Smooth muscle cell (in vitro differentiated cells): ENCODE measurements around the gene SOAT2. TPM values are rescaled to one million over a fixed set of nuclear protein-coding genes. Genes with fewer than 3 reads are reported as not detected.
A peak's percentile ranks its signal among the peaks of the same experiment; 100 is the strongest.

Source experiments
- DNase-seq: peaks from one replicate; lab custom pipeline; 2025; ENCODE audit not compliant: unreplicated experiment; lab: John Stamatoyannopoulos, UW
- H2AFZ ChIP-seq: fragments of 200-600 bp; sonication (generic); 2 replicates; pipeline ENCODE4 v1.6.0; 2016; ENCODE audit warnings: antibody characterized with exemption, low read depth, mild to moderate bottlenecking
- H3F3A ChIP-seq: fragments of 200-600 bp; sonication (generic); 2 replicates; pipeline ENCODE4 v1.6.0; 2017; ENCODE audit warnings: antibody characterized with exemption, low read depth
- H3K27ac ChIP-seq: fragments of 200-600 bp; sonication (generic); 2 replicates; pipeline ENCODE4 v1.5.1; 2016; ENCODE audit warnings: low read depth, mild to moderate bottlenecking
- H3K27me3 ChIP-seq: fragments of 200-600 bp; sonication (generic); 2 replicates; pipeline ENCODE4 v1.6.1; 2016; ENCODE audit warnings: low read depth, mild to moderate bottlenecking
- H3K36me3 ChIP-seq: fragments of 200-600 bp; sonication (generic); 2 replicates; pipeline ENCODE4 v1.5.1; 2016; ENCODE audit warnings: low read depth
- H3K4me1 ChIP-seq: fragments of 200-600 bp; sonication (generic); 2 replicates; pipeline ENCODE4 v1.5.1; 2016; ENCODE audit warnings: low read depth
- H3K4me2 ChIP-seq: fragments of 200-600 bp; sonication (generic); 2 replicates; pipeline ENCODE4 v1.6.0; 2016; ENCODE audit warnings: mild to moderate bottlenecking
- H3K4me3 ChIP-seq: fragments of 200-600 bp; sonication (generic); 2 replicates; pipeline ENCODE4 v1.5.1; 2016; ENCODE audit warnings: mild to moderate bottlenecking
- H3K79me2 ChIP-seq: fragments of 200-600 bp; sonication (generic); 2 replicates; pipeline ENCODE4 v1.6.0; 2016; ENCODE audit warnings: low read depth, mild to moderate bottlenecking
- H3K9ac ChIP-seq: fragments of 200-600 bp; sonication (generic); 2 replicates; pipeline ENCODE4 v1.6.0; 2016; ENCODE audit warnings: low read depth
- H3K9me3 ChIP-seq: fragments of 200-600 bp; sonication (generic); replicated peaks from 2 replicates; pipeline ENCODE4 v1.5.1; 2016; ENCODE audit warnings: low read depth
- H4K20me1 ChIP-seq: fragments of 200-600 bp; sonication (generic); 2 replicates; pipeline ENCODE4 v1.6.0; 2016; ENCODE audit warnings: low read depth
- CTCF ChIP-seq: fragments of 200-600 bp; sonication (generic); IDR thresholded peaks from 2 replicates; pipeline ENCODE4 v1.5.1; 2017; ENCODE audit warnings: borderline replicate concordance, mild to moderate bottlenecking, antibody characterized with exemption; ENCODE audit not compliant: insufficient read depth, poor library complexity, severe bottlenecking
- WGBS: methylation state at CpG from one replicate; pipeline ENCODE4 v1.1.7; 2016; ENCODE audit warnings: low lambda C conversion rate; 5-methylcytosine and 5-hydroxymethylcytosine counted together
- polyA plus RNA-seq: library from polyadenylated mRNA; unstranded; fragments of >200 nt; fragmentation: Nextera tagmentation; extraction: Ambion mirVana; gene quantifications from 2 replicates; pipeline ENCODE4 v1.2.1, GENCODE V29; 2016
- total RNA-seq: library from RNA; depleted of rRNA; stranded (reverse); fragments of >200 nt; gene quantifications from 2 replicates; pipeline ENCODE4 v1.2.3, GENCODE V29; 2014

The SOAT2 gene
- total and polyA plus RNA-seq, 2 experiments from 2014 or later = not detected

- Histone ChIP-seq H3K9me3 (no peaks in the 10 kb centered on the region), H3K4me1 (peaks cover 3% of the 10 kb centered on the region), H4K20me1 (no peaks in the 10 kb centered on the region), H3K36me3 (no peaks in the 10 kb centered on the region), H2AFZ (no peak overlapping the region), H3K27ac (no peak overlapping the region), H3K9ac (no peak overlapping the region), H3K4me3 (no peak overlapping the region), H3K79me2 (no peaks in the 10 kb centered on the region), H3F3A (no peaks in the 10 kb centered on the region), H3K4me2 (no peak overlapping the region), H3K27me3 (no peaks in the 10 kb centered on the region)
- no peak for TF ChIP-seq CTCF
- WGBS = 90% methylated on average over 8 of the region's 8 CpGs
- no peak for DNase-seq
Observed at GRCh38 chr12:53170215-53170614, 66.9 kb downstream of the SOAT2 start.

DNA sequence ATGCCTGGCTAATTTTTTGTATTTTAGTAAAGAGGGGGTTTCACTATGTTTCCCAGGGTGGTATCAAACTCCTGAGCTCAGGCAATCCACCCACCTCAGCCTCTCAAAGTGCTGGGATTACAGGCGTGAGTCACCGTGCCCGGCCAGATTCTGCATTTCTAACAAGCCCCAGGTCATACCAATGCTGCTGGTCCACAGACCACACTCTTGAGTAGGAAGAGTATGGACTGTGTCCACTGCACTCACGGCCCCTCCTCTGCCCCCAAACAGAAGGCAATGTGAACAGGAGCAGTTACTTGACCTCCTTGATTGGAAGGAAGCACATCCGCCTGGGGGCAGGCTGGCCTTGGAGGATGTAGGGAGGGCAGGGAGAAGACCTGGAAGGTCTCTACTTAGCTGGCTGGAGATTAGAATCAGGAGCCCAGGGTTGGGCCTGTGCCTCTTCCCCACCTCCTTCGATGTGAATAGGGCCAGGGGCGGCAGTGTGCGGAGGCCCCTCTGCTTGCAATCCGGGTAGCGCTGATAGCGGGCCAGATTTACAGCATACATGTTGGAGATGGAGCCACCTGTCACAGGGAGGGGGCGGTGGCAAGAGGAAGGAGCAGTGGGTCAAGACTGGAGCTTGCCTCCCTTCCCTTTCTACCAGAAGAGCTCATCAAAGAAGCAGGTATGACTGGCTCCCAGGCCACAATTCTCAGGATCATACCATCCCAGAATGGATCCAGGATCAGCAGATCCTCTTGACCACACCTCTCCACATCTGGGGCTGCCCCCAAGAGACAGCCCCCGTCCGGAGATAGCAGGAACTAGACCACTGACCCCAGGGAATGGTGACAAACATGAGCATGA lies 67.8 kb downstream of the SOAT2 start:
- no peak for DNase-seq
- 74% methylated on average over 14 of the region's 14 CpGs for WGBS

DNA sequence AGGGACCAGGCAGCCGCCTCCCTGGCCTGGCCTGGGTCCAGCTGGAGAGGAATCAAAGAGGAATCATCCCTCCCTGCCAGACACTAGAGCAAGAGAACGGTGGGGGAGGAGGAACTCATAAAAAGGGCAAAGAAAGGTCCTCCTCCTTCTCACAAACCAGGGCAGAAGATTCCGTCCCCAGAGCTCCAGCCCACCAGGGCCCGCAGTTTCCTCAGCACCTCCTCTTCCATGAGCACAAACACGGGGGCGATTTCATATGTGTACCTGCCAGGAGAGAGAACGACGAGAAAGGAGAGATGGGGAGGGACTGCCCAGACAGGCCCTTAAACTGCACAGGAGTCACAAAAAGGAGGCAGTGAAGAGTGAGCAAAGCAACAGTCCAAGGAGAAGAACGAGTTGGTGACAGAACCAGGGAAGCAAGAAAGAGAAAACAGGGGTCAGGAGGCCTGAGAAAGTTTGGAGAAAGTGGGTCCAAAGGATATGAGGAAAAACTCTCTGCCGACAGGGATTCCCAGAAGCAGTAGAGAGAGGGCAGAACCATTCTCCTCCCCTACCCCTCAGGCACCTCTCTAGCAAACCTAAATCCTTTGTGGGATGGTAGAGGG lies 68.5 kb downstream of the SOAT2 start:
- H3F3A ChIP-seq = no peaks in the 10 kb centered on the region
- no peak for DNase-seq
- peaks cover 3% of the 10 kb centered on the region for H3K4me1 ChIP-seq
- H3K9me3 ChIP-seq = no peaks in the 10 kb centered on the region
- no peaks in the 10 kb centered on the region for H4K20me1 ChIP-seq
- no peaks in the 10 kb centered on the region for H3K36me3 ChIP-seq
- H3K27ac ChIP-seq = no peak overlapping the region
- H3K79me2 ChIP-seq = no peaks in the 10 kb centered on the region
- no peak overlapping the region for H2AFZ ChIP-seq
- H3K27me3 ChIP-seq = no peaks in the 10 kb centered on the region
- H3K4me3 ChIP-seq = no peak overlapping the region
- WGBS = 63% methylated on average over 10 of the region's 10 CpGs
- peak overlapping the region; percentile 59 for H3K4me2 ChIP-seq
- no peak overlapping the region for H3K9ac ChIP-seq
- TF ChIP-seq CTCF = no peak

More for the DNA sequence above, 67.8 kb downstream of the SOAT2 start:
- H3K27ac ChIP-seq = no peak overlapping the region
- H3K27me3 ChIP-seq = no peaks in the 10 kb centered on the region
- peak overlapping the region; percentile 59 for H3K4me2 ChIP-seq
- peaks cover 3% of the 10 kb centered on the region for H3K4me1 ChIP-seq
- no peaks in the 10 kb centered on the region for H3K9me3 ChIP-seq
- no peaks in the 10 kb centered on the region for H4K20me1 ChIP-seq
- no peak overlapping the region for H3K9ac ChIP-seq
- H2AFZ ChIP-seq = no peak overlapping the region
- H3K4me3 ChIP-seq = no peak overlapping the region
- no peaks in the 10 kb centered on the region for H3K36me3 ChIP-seq
- no peaks in the 10 kb centered on the region for H3K79me2 ChIP-seq
- TF ChIP-seq CTCF = no peak
- no peaks in the 10 kb centered on the region for H3F3A ChIP-seq
